Stimulated activated CD8-positive, alpha-beta memory T cell treated with anti-CD3 and anti-CD28 coated beads, Interleukin-7, amount 100 ng/mL, for 24 hours (primary cell): ENCODE data around the gene HCRTR1.

Experiments used
- DNase-seq: peaks from one replicate; pipeline ENCODE4 v3.0.0-alpha.2; 2020; ENCODE audit warnings: low read depth

HCRTR1 gene

GRCh38 chr1:31626223-31627207 lies 9.0 kb downstream of the HCRTR1 start:
- DNase-seq, result no peak

DNA sequence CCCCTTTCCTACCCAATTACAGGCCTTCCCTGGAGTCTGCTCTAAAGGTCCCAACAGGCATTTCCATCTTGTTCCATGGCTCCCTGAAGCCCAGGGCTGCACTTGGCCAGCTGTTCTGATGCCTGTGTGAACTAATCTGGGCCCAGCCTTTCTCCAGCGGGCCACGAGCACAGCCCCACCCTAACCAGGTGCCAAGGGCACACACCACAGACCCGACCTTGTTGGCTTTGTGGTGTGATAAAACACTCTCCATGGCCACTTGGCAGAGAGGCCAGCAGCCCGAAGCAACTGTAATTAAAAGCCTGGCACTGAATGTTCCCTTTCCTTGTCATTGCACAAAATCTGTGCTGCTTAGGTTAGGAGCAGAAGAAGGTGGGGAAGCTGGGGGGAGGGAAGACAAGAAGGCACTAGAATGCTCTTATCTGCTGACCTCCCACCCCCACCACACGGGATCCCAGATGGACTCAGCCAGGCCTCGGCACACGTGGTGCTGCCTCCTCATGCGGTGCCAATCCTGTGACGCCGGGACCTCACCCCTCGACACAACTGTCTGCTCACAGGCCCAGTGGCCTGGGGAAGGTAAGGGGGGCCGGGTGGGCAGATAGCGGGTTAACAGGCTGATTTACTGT lies 9.9 kb downstream of the HCRTR1 start:
- DNase-seq, result no peak

DNA sequence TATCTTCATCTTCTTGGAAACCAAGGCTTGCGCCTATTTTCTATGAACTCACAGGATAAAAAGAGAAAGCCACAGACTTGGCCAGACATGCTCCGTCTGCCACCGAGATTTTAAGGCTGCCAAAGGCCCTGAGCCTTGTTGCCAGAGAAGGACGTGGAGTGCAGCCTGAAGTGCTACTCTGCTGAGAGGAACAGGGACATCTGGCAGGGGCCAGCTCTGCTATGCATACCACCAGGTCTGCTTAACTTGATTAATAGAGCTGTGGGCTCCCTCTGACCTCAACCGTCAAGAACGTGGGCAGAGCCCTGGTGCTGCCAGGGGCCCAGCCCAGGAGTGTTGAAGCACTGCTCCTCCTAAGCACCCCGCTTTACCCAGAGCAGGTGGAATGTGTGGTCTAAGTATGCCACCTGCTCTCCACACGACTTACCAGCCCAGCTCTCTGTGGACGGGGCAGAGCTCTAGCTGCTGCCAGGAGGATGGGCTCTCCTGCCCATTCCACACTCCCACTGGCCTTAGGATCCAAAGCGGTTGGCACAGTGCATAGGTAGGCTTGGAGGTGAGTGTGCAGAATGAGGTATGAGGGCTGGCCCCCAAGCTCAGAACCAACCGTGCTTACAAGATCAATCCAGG lies 10.6 kb downstream of the HCRTR1 start:
- DNase-seq, result no peak

DNA sequence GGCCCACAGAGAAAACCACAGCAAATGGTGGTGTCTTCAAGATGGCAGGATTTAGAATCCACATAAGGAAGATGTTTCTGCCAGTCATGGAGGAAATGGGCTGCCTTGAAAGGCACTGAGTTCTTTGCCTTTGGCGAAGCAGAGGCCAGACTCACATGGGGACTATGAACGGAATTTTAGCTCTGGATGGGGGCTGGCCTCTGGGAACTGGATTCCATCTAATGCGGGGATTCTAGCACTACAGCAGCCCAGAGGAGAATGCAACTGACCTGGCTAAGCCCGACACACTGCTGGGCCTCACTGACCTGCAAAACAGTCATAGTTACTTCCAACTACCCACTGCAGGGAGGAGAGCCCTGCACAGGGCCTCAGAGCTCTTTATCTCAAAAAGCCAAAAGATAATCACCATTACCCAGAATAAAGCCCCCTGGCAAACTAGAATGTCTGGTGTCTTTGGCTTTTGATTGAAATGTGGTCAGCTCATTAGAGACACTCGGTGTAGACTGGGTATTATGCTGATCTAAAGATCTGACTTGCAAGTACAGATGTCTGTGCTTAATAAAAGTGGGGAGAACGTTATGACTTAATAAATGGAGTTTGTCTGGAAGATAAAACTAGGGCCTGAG lies 11.6 kb downstream of the HCRTR1 start:
- DNase-seq, result no peak

- DNase-seq, result no peak
Observed at GRCh38 chr1:31632649-31633048, 15.2 kb downstream of the HCRTR1 start.

DNA sequence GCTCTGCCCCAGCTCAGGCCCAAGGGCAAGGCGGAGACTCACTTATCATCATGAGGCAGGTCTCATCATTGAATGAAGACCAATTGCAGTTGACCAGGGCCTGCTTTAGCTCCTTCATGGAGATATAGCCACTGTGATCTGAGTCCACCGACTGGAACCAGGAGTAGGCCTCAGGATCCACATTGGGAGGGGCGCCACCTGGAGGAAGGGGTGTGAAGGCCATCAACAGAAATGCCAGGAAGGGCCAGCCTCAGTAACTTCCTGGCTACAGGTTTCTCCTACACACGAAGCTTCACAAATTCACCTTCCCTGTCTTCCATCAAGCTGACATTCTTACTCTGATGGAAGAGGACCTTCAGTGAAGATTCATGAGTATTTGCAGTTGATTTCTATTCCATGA lies 15.6 kb downstream of the HCRTR1 start:
- DNase-seq, result no peak

DNA sequence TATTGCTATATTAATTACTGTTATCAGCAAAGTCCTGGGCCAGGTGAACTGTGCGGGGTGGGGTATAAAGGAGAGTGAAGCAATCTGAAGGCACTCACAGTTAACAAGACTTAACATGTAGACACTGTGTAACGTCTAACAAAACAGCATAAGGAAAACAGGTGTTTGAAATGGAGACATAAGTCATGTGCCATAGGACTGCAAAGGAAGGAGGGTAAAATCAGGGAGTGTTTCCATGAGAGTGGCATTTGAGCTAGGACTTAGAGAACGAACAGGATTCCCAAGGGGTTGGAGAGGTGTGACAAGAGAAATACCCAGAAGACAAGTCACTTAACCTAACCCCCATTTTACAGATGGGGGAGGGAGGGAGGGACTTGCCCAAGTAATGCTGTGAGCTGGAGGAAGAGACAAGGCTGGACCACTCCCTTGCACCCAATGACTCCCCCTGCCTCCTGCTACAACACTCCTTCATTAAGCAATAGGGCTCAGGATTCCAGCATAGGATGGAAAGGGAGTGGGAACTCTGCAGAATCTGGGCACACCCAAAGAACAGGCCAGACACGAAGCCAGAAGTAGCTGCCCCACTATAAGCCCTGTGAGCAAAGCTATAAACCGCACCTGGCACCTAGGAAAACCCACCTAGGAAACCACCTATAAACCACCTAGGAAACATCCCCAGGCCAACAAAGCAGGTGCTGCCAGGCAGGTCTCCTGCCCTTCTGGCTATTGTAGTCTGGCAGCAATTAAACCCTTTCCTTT lies 20.6 kb downstream of the HCRTR1 start:
- no peak for DNase-seq

GRCh38 chr1:31639543-31639942 lies 22.1 kb downstream of the HCRTR1 start:
- DNase-seq, result no peak

- no peak for DNase-seq
Observed at GRCh38 chr1:31640179-31640578, 22.7 kb downstream of the HCRTR1 start.

- DNase-seq, result no peak
Observed at GRCh38 chr1:31640964-31641363, 23.5 kb downstream of the HCRTR1 start.

- DNase-seq, result no peak
Observed at GRCh38 chr1:31642366-31642765, 24.9 kb downstream of the HCRTR1 start.

GRCh38 chr1:31642897-31643296 lies 25.4 kb downstream of the HCRTR1 start:
- DNase-seq, result no peak

DNA sequence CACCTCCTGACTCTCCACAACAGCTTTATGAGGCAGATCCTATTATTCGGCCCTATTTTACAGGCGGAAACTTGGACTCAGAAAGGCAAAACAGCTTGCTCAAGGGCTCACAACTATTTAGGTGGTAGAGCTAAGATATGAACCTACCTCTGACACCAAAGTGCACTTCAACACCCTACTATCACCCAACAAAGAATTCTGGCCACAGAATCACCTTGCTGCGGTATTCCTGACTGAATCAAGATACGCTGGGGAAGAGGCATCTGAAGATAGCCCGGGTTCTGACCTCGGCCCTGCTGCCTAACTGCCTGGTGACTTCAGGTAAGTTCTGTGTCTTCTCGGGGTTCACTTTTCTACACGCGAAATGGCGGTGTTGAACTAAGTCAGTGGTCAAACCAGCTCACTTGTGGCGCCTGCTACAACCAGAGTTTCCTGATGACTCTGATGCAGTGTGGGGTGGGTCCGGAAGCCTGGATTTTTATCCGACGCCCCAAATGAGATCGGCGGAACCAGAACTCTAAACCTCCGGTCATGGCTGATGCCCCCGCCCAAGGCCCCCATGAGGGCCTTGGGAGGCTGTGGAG lies 26.6 kb downstream of the HCRTR1 start:
- no peak for DNase-seq

GRCh38 chr1:31644560-31645273 lies 27.2 kb downstream of the HCRTR1 start, which contains the start of gene PEF1:
Gene PEF1, minus strand, starts transcription at chr1:31644876. Its CDS starts 12 bp downstream, at chr1:31644864.
- DNase-seq, result peak; percentile 99

GRCh38 chr1:31645274-31645568 lies 27.7 kb downstream of the HCRTR1 start:
- DNase-seq, result no peak

- no peak for DNase-seq
Observed at GRCh38 chr1:31646259-31646960, 28.9 kb downstream of the HCRTR1 start.

- no peak for DNase-seq
Observed at GRCh38 chr1:31647106-31647505, 29.6 kb downstream of the HCRTR1 start.

- no peak for DNase-seq
Observed at GRCh38 chr1:31648190-31648589, 30.7 kb downstream of the HCRTR1 start.

GRCh38 chr1:31648641-31649357 lies 31.3 kb downstream of the HCRTR1 start:
- no peak for DNase-seq
